Erythroblast (primary cell): Measurements from ENCODE around the gene ZNRF3.
A peak's percentile ranks its signal among the peaks of the same experiment; 100 is the strongest.

Source experiments
- DNase-seq, 2 experiments: peaks; one replicate each; lab custom pipeline; 2025; lab: John Stamatoyannopoulos, UW
- GATA1 ChIP-seq: IDR thresholded peaks from 2 replicates; pipeline ENCODE4 v1.6.1; 2011; ENCODE audit warnings: low read depth, mild to moderate bottlenecking, control low read depth, low read length, moderate library complexity
- POLR2A ChIP-seq: IDR thresholded peaks from 2 replicates; pipeline ENCODE4 v1.6.1; 2011; ENCODE audit warnings: mild to moderate bottlenecking, low read length

The ZNRF3 gene

DNA sequence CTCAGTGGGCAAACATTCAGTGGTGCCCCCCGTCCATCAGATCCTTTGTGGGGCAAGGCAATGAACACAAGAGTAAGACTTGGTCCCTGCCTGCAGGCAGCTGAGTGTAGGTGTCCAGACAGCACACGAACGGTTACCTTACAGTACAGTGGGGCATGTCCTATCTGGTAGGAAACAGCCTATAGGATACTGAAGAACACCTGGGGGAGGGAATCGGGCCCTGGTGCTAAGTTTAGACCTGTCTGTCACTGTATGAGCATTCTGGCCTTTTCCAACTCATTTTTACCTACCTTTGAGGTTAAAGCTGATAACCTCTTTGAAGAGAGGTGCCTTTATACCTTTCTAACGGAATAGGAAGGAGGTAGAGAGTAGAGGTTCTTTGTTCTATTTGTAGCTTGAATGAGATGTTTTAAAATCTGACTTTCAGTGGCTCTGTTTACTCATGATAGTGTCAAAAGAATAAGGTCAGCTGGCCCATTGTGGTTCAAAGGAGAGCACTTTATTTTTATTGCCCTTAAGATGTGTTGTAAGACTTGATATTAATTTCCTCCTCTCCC, 8.9 kb downstream of the ZNRF3 start:
- no peak for DNase-seq
- TF ChIP-seq GATA1 = no peak
- TF ChIP-seq POLR2A = no peak

DNA sequence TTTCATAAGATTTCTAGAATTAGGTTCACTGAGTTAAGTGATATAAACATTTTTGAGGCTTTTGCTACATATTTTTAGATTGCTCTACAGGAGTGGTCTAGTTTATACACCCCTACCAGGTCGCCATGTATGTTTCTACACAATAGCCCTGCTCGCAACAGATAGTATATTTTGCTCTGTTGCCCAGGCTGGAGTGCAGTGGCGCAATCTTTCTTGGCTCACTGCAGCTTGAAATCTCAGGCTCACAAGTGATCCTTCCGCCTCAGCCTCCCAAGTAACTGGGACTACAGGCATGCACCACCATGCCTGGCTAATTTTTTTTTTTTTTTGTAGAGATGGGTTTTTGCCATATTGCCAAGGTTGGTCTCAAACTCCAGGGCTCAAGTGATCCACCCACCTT, 10.4 kb downstream of the ZNRF3 start:
- TF ChIP-seq POLR2A (no peak), GATA1 (no peak)
- peak in 1 of 2 experiments; percentile 12 for DNase-seq

- no peak for TF ChIP-seq GATA1
- TF ChIP-seq POLR2A = no peak
- DNase-seq = peak; percentile 25 to 32
These were observed 11.0 kb downstream of the ZNRF3 start for GRCh38 chr22:28894334-28894733.

DNA sequence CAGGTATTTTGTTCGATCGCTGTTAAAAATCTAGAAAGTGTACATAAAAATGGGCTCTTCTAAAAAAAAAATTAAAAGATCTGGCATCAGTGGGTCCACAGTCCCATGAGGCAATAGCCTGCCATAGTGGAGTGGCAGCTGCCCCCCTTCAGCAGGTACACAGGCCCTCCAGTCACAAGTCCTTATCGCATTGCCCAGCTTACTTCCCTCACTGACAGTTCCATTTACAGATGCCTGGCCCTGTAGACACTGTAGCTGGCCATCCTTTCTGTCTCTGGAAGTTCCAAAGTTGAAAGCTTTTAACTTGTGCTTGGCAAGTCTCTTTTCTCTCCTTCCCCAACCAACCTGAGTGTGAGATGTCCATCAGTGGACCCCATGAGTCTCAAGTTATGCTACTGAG, 11.4 kb downstream of the ZNRF3 start:
- DNase-seq = peak; percentile 37 to 48
- no peak for TF ChIP-seq POLR2A
- TF ChIP-seq GATA1 = no peak

GRCh38 chr22:28896611-28897010, 13.2 kb downstream of the ZNRF3 start:
- DNase-seq = no peak
- TF ChIP-seq GATA1 = no peak
- TF ChIP-seq POLR2A = no peak

GRCh38 chr22:28898233-28898629, 14.9 kb downstream of the ZNRF3 start:
- TF ChIP-seq GATA1 (no peak), POLR2A (no peak)
- DNase-seq = no peak

GRCh38 chr22:28899199-28899853, 16.0 kb downstream of the ZNRF3 start:
- no peak for DNase-seq
- TF ChIP-seq GATA1 = no peak
- no peak for TF ChIP-seq POLR2A

DNA sequence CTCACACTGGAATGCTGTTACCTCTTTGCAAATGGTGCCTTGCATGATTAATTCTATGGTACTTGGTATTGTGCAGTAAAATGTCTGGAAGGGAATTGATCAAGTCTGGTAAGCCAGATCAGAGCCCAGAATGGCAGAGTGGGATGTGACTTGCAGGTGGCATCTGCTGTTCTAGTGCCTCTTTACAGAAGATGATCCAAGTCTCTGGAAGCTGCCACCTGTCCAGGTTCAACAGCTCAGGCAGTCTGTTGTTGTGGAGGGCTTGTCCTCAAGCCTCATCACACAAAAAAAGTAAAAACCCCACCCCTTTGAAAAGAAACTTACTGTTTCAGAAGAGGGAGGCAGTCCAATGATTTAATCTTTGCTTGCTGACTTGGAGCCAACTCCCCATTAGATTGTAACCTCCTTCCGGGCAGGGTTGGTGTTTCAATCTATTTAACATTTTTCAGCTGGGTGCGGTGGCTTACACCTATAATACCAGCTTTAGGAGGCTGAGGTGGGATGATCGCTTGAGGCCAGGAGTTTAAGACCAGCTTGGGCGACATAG, 17.1 kb downstream of the ZNRF3 start:
- TF ChIP-seq GATA1 (no peak), POLR2A (no peak)
- DNase-seq = peak; percentile 30 to 42

GRCh38 chr22:28902490-28902889, 19.1 kb downstream of the ZNRF3 start:
- no peak for DNase-seq
- TF ChIP-seq POLR2A = no peak
- no peak for TF ChIP-seq GATA1

- no peak for DNase-seq
- TF ChIP-seq GATA1 (no peak), POLR2A (no peak)
These were observed 19.7 kb downstream of the ZNRF3 start for GRCh38 chr22:28903080-28903479.

DNA sequence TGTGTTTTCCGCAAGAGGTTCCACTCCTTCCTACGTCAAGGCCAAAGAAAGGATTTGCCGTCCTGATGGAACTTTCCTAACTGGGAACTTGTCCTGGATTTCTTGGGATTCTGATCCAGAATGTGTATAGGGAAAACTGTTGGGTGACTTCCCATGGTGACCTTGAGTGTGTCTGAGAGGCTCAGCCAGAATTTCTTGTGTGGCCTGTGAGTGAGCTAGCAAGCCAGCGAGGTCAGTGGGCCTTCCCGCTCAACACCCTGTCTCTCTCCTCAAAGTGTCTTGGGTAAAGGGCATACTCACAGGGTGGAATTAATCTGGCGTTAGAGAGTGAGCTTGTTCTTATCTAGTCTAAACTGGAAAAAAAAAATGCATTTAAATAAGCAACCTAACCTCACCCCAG, 20.4 kb downstream of the ZNRF3 start:
- no peak for TF ChIP-seq POLR2A
- TF ChIP-seq GATA1 = no peak
- no peak for DNase-seq

DNA sequence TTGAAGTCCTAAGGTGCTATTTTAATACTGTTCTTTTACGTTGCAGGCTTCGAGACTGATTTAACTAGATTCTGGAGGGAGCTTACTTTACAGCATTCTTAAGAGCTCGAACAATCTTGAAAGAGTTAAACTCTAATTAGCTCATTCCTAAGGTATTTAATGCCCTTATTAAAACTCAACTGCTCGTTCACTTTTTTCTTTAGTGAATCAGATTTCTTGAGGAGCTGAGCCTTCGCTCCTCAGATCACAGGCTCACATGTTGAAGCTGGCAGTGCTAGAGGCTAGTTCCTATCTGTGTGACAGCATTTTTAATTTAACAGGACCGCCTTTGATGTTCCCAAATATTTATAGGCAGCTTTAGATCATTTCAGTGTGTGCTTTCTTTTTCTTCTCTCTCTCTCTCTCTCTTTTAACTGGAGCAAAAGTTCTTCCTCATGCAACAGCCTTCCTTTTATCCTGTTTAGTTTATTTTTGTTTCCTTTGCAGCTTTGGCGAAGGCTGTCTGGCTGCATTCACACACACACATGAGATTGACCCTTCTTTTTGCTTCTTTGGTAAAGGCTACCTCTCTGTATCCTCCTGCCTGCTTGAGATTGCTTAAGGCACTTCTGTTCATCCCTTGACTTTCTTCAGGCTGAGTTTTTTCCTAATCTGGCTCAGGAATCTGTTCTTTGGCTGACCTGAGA, 21.0 kb downstream of the ZNRF3 start:
- DNase-seq = no peak
- TF ChIP-seq GATA1 (no peak), POLR2A (no peak)

GRCh38 chr22:28905256-28905832, 22.0 kb downstream of the ZNRF3 start:
- TF ChIP-seq POLR2A (no peak), GATA1 (no peak)
- DNase-seq = no peak

GRCh38 chr22:28906312-28906711, 22.9 kb downstream of the ZNRF3 start:
- DNase-seq = no peak
- no peak for TF ChIP-seq GATA1
